Astrocyte (in vitro differentiated cells and primary cell): Measurements from ENCODE around the gene DUS1L.

Experiments
- CTCF ChIP-seq: IDR thresholded peaks from 2 replicates; pipeline ENCODE4 v1.5.1; 2011; ENCODE audit warnings: low read depth, mild to moderate bottlenecking, inconsistent platforms, low read length, moderate library complexity; ENCODE audit not compliant: insufficient read depth
- EZH2 ChIP-seq: IDR thresholded peaks from 2 replicates; pipeline ENCODE4 v1.6.1; 2012; ENCODE audit warnings: mild to moderate bottlenecking, low read length, inconsistent platforms; ENCODE audit not compliant: insufficient read depth

GRCh38 chr17:82091264-82092066 lies 25.9 kb upstream of the DUS1L start:
- no peak for TF ChIP-seq CTCF
- TF ChIP-seq EZH2: no peak
